GM12878 (cell line): ENCODE measurements around the gene ANKDD1B. TPM values are rescaled to one million over a fixed set of nuclear protein-coding genes. Genes with fewer than 3 reads are reported as not detected.
"Not testable (repeated sequence)": the region's sequence is repeated elsewhere in the genome, so short reads cannot be mapped to it uniquely, and the experiment has no call there.

Experiments
- ATAC-seq: fragments of 200-7000 bp; cut with Tn5 transposase; 3 replicates; pipeline ENCODE4 v1.9.1; 2020; ENCODE audit warnings: mild to moderate bottlenecking, moderate library complexity
- BruUV-seq: library from RNA; stranded (reverse); fragments of 400-500 nt; replicated peaks from 2 replicates; lab custom pipeline; 2021; lab: Mats Ljungman, UMichigan
- CTCF ChIA-PET: fragments of 300-600 bp; sonication (Branson Sonifier 250); formaldehyde crosslinking; extraction: SDS; loops from one replicate; lab custom pipeline; 2021; ENCODE audit warnings: inconsistent platforms; lab: Yijun Ruan, JAX
- POLR2A ChIA-PET: fragments of 350-600 bp; formaldehyde crosslinking; extraction: SDS; loops from one replicate; lab custom pipeline; 2021; ENCODE audit warnings: inconsistent platforms; lab: Charles Lee
- RAD21 ChIA-PET: fragments of 300-600 bp; sonication (Branson Sonifier 250); formaldehyde crosslinking; loops from one replicate; lab custom pipeline; 2023; ENCODE audit warnings: antibody characterized with exemption; ENCODE audit not compliant: unreplicated experiment; lab: Charles Lee
- SMC1A ChIA-PET: fragments of 300-600 bp; sonication (Branson Sonifier 250); formaldehyde crosslinking; loops from one replicate; lab custom pipeline; 2023; ENCODE audit not compliant: unreplicated experiment, uncharacterized antibody; lab: Charles Lee
- DNase-seq: peaks from one replicate; pipeline ENCODE4 v3.0.0-alpha.2; 2011; ENCODE audit warnings: low read depth, low spot score
- FAIRE-seq: peaks from 3 replicates; lab custom pipeline; 2011; peaks lifted over from hg19 to GRCh38; lab: Jason Lieb, UNC
- H2AFZ ChIP-seq: 2 replicates; pipeline ENCODE4 v1.6.0; 2011; ENCODE audit warnings: low read depth, low read length, control low read depth; ENCODE audit not compliant: control insufficient read depth
- H3K27ac ChIP-seq: 2 replicates; pipeline ENCODE4 v1.5.1; 2011; ENCODE audit warnings: control low read depth; ENCODE audit not compliant: control insufficient read depth, insufficient read depth
- H3K27me3 ChIP-seq, 2 experiments: replicated peaks in 1 of 2; 2 replicates each; pipeline versions ENCODE4 v1.6.0 to v1.6.1; 2011; ENCODE audit warnings: low read length in 1 of 2; ENCODE audit not compliant: control insufficient read depth in 2 of 2, insufficient read depth in 2 of 2
- H3K36me3 ChIP-seq, 2 experiments: 2 replicates each; pipeline ENCODE4 v1.5.1; 2011; ENCODE audit warnings: low read length in 1 of 2; ENCODE audit not compliant: control insufficient read depth in 2 of 2, insufficient read depth in 2 of 2
- H3K4me1 ChIP-seq: 2 replicates; pipeline ENCODE4 v1.6.1; 2011; ENCODE audit warnings: mild to moderate bottlenecking, low read length, moderate library complexity, mixed read lengths; ENCODE audit not compliant: control insufficient read depth, insufficient read depth
- H3K4me2 ChIP-seq: 2 replicates; pipeline ENCODE4 v1.6.0; 2011; ENCODE audit warnings: control low read depth; ENCODE audit not compliant: control insufficient read depth, insufficient read depth
- H3K4me3 ChIP-seq: fragments of 200-600 bp; sonication (generic); 2 replicates; pipeline ENCODE4 v1.5.1; 2016
- H3K79me2 ChIP-seq: 2 replicates; pipeline ENCODE4 v1.6.0; 2011; ENCODE audit warnings: low read length; ENCODE audit not compliant: control insufficient read depth, insufficient read depth
- H3K9ac ChIP-seq: 2 replicates; pipeline ENCODE4 v1.8.0; 2011; ENCODE audit warnings: low read length, control low read depth, mixed read lengths; ENCODE audit not compliant: control insufficient read depth, insufficient read depth
- H3K9me3 ChIP-seq: replicated peaks from 3 replicates; pipeline ENCODE4 v1.5.1; 2011; ENCODE audit warnings: mild to moderate bottlenecking, low read length; ENCODE audit not compliant: control insufficient read depth, insufficient read depth
- H4K20me1 ChIP-seq: 2 replicates; pipeline ENCODE4 v1.6.0; 2011; ENCODE audit not compliant: control insufficient read depth, insufficient read depth
- ATF7 ChIP-seq: fragments of 450-650 bp; IDR thresholded peaks from 2 replicates; pipeline ENCODE4 v1.6.1; 2016; ENCODE audit warnings: low read depth, mild to moderate bottlenecking
- KDM1A ChIP-seq: fragments of 200-600 bp; sonication (generic); IDR thresholded peaks from 2 replicates; pipeline ENCODE4 v1.6.1; 2016; ENCODE audit warnings: borderline replicate concordance
- MYC ChIP-seq: IDR thresholded peaks from 2 replicates; pipeline ENCODE4 v1.6.1; 2011; ENCODE audit warnings: mild to moderate bottlenecking, low read length, moderate library complexity, inconsistent platforms; ENCODE audit not compliant: insufficient read depth, insufficient replicate concordance, insufficient read length, severe bottlenecking
- WGBS: methylation state at CpG from one replicate; pipeline ENCODE4 v1.1.6; 2016; ENCODE audit warnings: low lambda C conversion rate; ENCODE audit not compliant: insufficient replicate concordance, insufficient coverage; ENCODE audit errors: missing lambda C conversion rate; 5-methylcytosine and 5-hydroxymethylcytosine counted together
- in situ Hi-C: fragments of 300-500 bp; cut with MboI; formaldehyde crosslinking; loops from 9 replicates; pipeline ENCODE4 v1.14.3; 2018; ENCODE audit warnings: mixed read lengths
- intact Hi-C: fragments of 100-400 bp; cut with micrococcal nuclease; formaldehyde crosslinking; loops from one replicate; pipeline ENCODE4 v1.14.2; 2022; ENCODE audit not compliant: unreplicated experiment
- polyA plus RNA-seq, 11 experiments: library from polyadenylated mRNA; depleted of rRNA in 4 of 11; unstranded in 6 of 11; stranded (reverse) in 5 of 11; fragments of >200 nt; fragmentation: Nextera tagmentation in 4 of 11; fragmentation: Illumina TruSeq in 1 of 11; extraction: Ambion mirVana in 4 of 11; extraction: Trizol in 1 of 11; gene quantifications; 1 replicate in 1 of 11; 2 replicates in 10 of 11; pipeline versions ENCODE4 v1.2.1 to v1.2.3, GENCODE V29; 2011 to 2016; ENCODE audit warnings: inconsistent platforms in 2 of 11, missing spikeins in 2 of 11, low read depth in 1 of 11
- total RNA-seq, 4 experiments: library from RNA; depleted of rRNA in 3 of 4; stranded (reverse); fragments of >200 nt in 3 of 4; fragmentation: Illumina TruSeq in 1 of 4; extraction: Trizol in 1 of 4; gene quantifications; 2 replicates each; pipeline versions ENCODE4 v1.2.1 to v1.2.3, GENCODE V29; 2013 to 2021
- TF ChIP-seq, protein P1 (sequence below): IDR thresholded peaks from 2 replicates; pipeline ENCODE4 v1.6.1; 2011; ENCODE audit warnings: borderline replicate concordance, low read depth, mild to moderate bottlenecking, moderate library complexity, low read length; ENCODE audit not compliant: insufficient read depth, poor library complexity, severe bottlenecking
- TF ChIP-seq, protein P2 (sequence below): fragments of 450-650 bp; IDR thresholded peaks from 2 replicates; pipeline ENCODE4 v1.6.1; 2017; ENCODE audit warnings: mild to moderate bottlenecking, moderate library complexity
- TF ChIP-seq, protein P3 (sequence below): IDR thresholded peaks from 2 replicates; pipeline ENCODE4 v1.6.1; 2011; ENCODE audit warnings: low read depth, mild to moderate bottlenecking, low read length, moderate library complexity, borderline replicate concordance; ENCODE audit errors: extremely low read depth

Gene ANKDD1B
- total and polyA plus RNA-seq, 10 of the 15 experiments (the other 5 are each of a cell fraction or from before 2014, with no cell fraction given), result 0.34 to 2.4 (median 0.80) TPM

DNA sequence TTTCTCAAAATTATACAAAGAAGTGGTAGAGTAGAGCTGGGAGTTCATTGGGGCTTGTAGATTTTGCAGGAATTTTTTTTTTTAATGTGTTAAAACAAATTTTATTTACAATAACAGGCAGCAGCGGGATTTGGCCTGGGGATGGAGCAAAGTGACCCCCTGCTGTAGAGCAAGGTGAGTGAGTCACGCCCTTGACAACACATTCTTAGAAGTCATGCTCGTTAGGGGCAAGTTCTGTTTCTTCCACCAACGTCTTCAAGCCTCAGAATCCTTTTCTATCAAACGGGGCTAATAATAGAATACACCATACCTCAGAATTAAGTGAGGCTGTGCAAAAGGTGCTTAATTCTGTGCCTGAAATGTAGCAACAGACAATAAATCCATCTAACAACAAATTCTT is 1.1 kb upstream of the ANKDD1B start (continued):
- TF ChIP-seq, protein P1, sequence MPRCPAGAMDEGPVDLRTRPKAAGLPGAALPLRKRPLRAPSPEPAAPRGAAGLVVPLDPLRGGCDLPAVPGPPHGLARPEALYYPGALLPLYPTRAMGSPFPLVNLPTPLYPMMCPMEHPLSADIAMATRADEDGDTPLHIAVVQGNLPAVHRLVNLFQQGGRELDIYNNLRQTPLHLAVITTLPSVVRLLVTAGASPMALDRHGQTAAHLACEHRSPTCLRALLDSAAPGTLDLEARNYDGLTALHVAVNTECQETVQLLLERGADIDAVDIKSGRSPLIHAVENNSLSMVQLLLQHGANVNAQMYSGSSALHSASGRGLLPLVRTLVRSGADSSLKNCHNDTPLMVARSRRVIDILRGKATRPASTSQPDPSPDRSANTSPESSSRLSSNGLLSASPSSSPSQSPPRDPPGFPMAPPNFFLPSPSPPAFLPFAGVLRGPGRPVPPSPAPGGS, result no peak
- TF ChIP-seq, protein P2, sequence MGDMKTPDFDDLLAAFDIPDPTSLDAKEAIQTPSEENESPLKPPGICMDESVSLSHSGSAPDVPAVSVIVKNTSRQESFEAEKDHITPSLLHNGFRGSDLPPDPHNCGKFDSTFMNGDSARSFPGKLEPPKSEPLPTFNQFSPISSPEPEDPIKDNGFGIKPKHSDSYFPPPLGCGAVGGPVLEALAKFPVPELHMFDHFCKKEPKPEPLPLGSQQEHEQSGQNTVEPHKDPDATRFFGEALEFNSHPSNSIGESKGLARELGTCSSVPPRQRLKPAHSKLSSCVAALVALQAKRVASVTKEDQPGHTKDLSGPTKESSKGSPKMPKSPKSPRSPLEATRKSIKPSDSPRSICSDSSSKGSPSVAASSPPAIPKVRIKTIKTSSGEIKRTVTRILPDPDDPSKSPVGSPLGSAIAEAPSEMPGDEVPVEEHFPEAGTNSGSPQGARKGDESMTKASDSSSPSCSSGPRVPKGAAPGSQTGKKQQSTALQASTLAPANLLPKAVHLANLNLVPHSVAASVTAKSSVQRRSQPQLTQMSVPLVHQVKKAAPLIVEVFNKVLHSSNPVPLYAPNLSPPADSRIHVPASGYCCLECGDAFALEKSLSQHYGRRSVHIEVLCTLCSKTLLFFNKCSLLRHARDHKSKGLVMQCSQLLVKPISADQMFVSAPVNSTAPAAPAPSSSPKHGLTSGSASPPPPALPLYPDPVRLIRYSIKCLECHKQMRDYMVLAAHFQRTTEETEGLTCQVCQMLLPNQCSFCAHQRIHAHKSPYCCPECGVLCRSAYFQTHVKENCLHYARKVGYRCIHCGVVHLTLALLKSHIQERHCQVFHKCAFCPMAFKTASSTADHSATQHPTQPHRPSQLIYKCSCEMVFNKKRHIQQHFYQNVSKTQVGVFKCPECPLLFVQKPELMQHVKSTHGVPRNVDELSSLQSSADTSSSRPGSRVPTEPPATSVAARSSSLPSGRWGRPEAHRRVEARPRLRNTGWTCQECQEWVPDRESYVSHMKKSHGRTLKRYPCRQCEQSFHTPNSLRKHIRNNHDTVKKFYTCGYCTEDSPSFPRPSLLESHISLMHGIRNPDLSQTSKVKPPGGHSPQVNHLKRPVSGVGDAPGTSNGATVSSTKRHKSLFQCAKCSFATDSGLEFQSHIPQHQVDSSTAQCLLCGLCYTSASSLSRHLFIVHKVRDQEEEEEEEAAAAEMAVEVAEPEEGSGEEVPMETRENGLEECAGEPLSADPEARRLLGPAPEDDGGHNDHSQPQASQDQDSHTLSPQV, result no peak
- TF ChIP-seq, protein P3, sequence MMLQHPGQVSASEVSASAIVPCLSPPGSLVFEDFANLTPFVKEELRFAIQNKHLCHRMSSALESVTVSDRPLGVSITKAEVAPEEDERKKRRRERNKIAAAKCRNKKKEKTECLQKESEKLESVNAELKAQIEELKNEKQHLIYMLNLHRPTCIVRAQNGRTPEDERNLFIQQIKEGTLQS, result no peak
- TF ChIP-seq ATF7 (no peak), KDM1A (no peak), MYC (no peak)

DNA sequence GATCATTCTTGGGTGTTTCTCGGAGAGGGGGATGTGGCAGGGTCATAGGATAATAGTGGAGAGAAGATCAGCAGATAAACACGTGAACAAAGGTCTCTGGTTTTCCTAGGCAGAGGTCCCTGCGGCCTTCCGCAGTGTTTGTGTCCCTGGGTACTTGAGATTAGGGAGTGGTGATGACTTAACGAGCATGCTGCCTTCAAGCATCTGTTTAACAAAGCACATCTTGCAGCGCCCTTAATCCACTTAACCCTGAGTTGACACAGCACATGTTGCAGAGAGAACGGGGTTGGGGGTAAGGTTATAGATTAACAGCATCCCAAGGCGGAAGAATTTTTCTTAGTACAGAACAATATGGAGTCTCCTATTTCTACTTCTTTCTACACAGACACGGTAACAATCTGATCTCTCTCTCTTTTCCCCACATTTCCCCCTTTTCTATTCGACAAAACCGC is 368 bp upstream of the ANKDD1B start:
- intact Hi-C loops, BruUV-seq, SMC1A ChIA-PET, H4K20me1 ChIP-seq, H3K36me3 ChIP-seq, ATAC-seq, H3K27me3 ChIP-seq, POLR2A ChIA-PET, H3K9ac ChIP-seq, DNase-seq, H3K4me1 ChIP-seq, H3K27ac ChIP-seq, FAIRE-seq, RAD21 ChIA-PET, in situ Hi-C loops, H3K79me2 ChIP-seq, H3K4me3 ChIP-seq, H3K9me3 ChIP-seq, CTCF ChIA-PET, H2AFZ ChIP-seq: not testable (repeated sequence)
- 82% methylated on average over 11 of the region's 11 CpGs for WGBS
- H3K4me2 ChIP-seq, result peak overlapping the region; percentile 20; the same call in 1 of the 2 replicates
